Astrocyte (in vitro differentiated cells and primary cell): ENCODE results near the gene ZMIZ1. TPM values are rescaled to one million over a fixed set of nuclear protein-coding genes. Genes with fewer than 3 reads are reported as not detected.

Experiments
- DNase-seq: peaks from one replicate; pipeline ENCODE4 v3.0.0-alpha.2; 2010; ENCODE audit warnings: low read depth
- FAIRE-seq: peaks from 2 replicates; lab custom pipeline; 2011; peaks lifted over from hg19 to GRCh38; lab: Jason Lieb, UNC
- H2AFZ ChIP-seq: 2 replicates; pipeline ENCODE4 v1.6.0; 2012; ENCODE audit warnings: low read depth, low read length, inconsistent platforms
- H3K27ac ChIP-seq: 2 replicates; pipeline ENCODE4 v1.5.1; 2011; ENCODE audit warnings: low read depth, low read length, inconsistent platforms
- H3K27me3 ChIP-seq: 2 replicates; pipeline ENCODE4 v1.6.0; 2011; ENCODE audit warnings: low read length, inconsistent platforms; ENCODE audit not compliant: insufficient read depth
- H3K36me3 ChIP-seq: 2 replicates; pipeline ENCODE4 v1.5.1; 2011; ENCODE audit warnings: low read length, inconsistent platforms; ENCODE audit not compliant: insufficient read depth
- H3K4me1 ChIP-seq: 2 replicates; pipeline ENCODE4 v1.5.1; 2011; ENCODE audit warnings: low read length, inconsistent platforms; ENCODE audit not compliant: insufficient read depth
- H3K4me2 ChIP-seq: 2 replicates; pipeline ENCODE4 v1.6.0; 2012; ENCODE audit warnings: low read length, inconsistent platforms
- H3K4me3 ChIP-seq: 2 replicates; pipeline ENCODE4 v1.5.1; 2011; ENCODE audit warnings: low read depth, mild to moderate bottlenecking, low read length, inconsistent platforms; ENCODE audit not compliant: insufficient read depth
- H3K79me2 ChIP-seq: 2 replicates; pipeline ENCODE4 v1.6.0; 2012; ENCODE audit warnings: mild to moderate bottlenecking, low read length, inconsistent platforms; ENCODE audit not compliant: insufficient read depth
- H3K9ac ChIP-seq: 2 replicates; pipeline ENCODE4 v1.6.0; 2012; ENCODE audit warnings: mild to moderate bottlenecking, low read length, inconsistent platforms
- H3K9me3 ChIP-seq: 2 replicates; pipeline ENCODE4 v1.5.1; 2012; ENCODE audit warnings: low read depth, mild to moderate bottlenecking, low read length, inconsistent platforms; ENCODE audit not compliant: insufficient read depth
- H4K20me1 ChIP-seq: 2 replicates; pipeline ENCODE4 v1.6.0; 2012; ENCODE audit warnings: low read length, inconsistent platforms; ENCODE audit not compliant: insufficient read depth
- H3K27ac Mint-ChIP-seq: one replicate; pipeline ENCODE4 v1.8.0; 2021; ENCODE audit warnings: mild to moderate bottlenecking, mixed read lengths; ENCODE audit not compliant: unreplicated experiment
- H3K27me3 Mint-ChIP-seq: one replicate; pipeline ENCODE4 v1.8.0; 2021; ENCODE audit warnings: low read depth, mixed read lengths; ENCODE audit not compliant: unreplicated experiment
- H3K36me3 Mint-ChIP-seq: one replicate; pipeline ENCODE4 v1.8.0; 2021; ENCODE audit warnings: low read depth, mixed read lengths; ENCODE audit not compliant: unreplicated experiment
- H3K4me1 Mint-ChIP-seq: one replicate; pipeline ENCODE4 v1.8.0; 2021; ENCODE audit warnings: low read depth, mixed read lengths; ENCODE audit not compliant: unreplicated experiment
- H3K4me3 Mint-ChIP-seq: one replicate; pipeline ENCODE4 v1.8.0; 2021; ENCODE audit warnings: mild to moderate bottlenecking, moderate library complexity, mixed read lengths; ENCODE audit not compliant: unreplicated experiment
- H3K9me3 Mint-ChIP-seq: one replicate; pipeline ENCODE4 v1.8.0; 2021; ENCODE audit warnings: mild to moderate bottlenecking, mixed read lengths; ENCODE audit not compliant: unreplicated experiment
- EZH2 ChIP-seq: IDR thresholded peaks from 2 replicates; pipeline ENCODE4 v1.6.1; 2012; ENCODE audit warnings: mild to moderate bottlenecking, low read length, inconsistent platforms; ENCODE audit not compliant: insufficient read depth
- total RNA-seq: library from RNA; stranded (reverse); gene quantifications from 2 replicates; pipeline ENCODE4 v1.2.1, GENCODE V29; 2021
- TF ChIP-seq, protein P1 (sequence below): IDR thresholded peaks from 2 replicates; pipeline ENCODE4 v1.5.1; 2011; ENCODE audit warnings: low read depth, mild to moderate bottlenecking, inconsistent platforms, low read length, moderate library complexity; ENCODE audit not compliant: insufficient read depth

The ZMIZ1 gene
- total RNA-seq, 1 donor from 2014 or later = 45.5 TPM

DNA sequence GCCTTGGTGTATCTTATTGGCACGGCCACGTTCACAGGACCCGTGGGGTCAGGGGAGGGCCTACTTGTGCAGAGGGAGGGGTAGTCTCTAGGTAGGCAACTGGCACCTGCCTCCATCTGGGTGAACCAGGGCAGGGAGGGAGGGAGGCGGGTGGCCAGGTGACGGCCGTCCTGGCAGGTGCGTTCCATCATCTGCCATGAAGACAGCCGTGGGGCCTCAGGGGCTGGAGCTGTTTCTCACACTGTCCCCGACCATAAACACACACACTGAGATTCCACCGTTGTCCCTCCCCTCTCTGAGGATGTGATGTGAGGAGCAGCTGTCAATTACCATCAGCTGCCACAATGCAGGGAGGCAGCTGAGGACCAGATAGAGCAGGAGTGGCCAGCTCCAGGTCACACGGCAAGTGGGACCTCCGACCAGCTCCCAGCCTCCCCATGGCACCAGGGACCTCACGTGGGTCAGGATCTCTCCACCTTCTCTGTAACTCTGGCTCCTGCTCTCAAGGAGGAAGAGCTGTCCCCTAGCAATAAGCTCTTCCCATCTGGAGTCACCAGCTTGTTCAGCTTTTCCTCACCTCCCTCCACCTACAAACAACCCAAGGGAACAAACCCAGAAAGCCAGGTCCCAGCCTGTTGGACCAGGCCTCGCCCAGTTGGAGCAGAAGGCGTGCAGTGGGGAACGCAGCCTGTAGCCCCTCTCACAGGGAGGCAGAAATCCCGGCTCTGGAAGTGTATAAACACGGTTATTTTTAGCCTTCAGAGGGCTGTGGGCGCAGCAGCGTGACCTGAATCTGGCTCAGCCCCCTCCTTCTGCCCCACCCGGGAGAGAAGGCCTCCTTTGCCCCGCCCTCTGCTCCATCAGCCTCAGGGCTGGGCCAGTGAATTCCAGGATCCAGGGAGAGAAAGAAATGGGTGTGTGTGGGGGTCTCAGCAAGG lies 33.1 kb downstream of the ZMIZ1 start:
- DNase-seq (peak; percentile 66), FAIRE-seq (no peak)
- no peak for TF ChIP-seq EZH2
- TF ChIP-seq, protein P1, sequence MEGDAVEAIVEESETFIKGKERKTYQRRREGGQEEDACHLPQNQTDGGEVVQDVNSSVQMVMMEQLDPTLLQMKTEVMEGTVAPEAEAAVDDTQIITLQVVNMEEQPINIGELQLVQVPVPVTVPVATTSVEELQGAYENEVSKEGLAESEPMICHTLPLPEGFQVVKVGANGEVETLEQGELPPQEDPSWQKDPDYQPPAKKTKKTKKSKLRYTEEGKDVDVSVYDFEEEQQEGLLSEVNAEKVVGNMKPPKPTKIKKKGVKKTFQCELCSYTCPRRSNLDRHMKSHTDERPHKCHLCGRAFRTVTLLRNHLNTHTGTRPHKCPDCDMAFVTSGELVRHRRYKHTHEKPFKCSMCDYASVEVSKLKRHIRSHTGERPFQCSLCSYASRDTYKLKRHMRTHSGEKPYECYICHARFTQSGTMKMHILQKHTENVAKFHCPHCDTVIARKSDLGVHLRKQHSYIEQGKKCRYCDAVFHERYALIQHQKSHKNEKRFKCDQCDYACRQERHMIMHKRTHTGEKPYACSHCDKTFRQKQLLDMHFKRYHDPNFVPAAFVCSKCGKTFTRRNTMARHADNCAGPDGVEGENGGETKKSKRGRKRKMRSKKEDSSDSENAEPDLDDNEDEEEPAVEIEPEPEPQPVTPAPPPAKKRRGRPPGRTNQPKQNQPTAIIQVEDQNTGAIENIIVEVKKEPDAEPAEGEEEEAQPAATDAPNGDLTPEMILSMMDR = no peak
- Histone ChIP-seq H3K27me3 (no peaks in the 10 kb centered on the region), H2AFZ (no peak overlapping the region), H3K27ac (peak overlapping the region; percentile 70), H3K4me3 (no peak overlapping the region), H3K9me3 (no peaks in the 10 kb centered on the region), H3K36me3 (no peaks in the 10 kb centered on the region), H3K79me2 (peaks cover 100% of the 10 kb centered on the region), H3K4me1 (peaks cover 71% of the 10 kb centered on the region), H4K20me1 (peaks cover 100% of the 10 kb centered on the region), H3K4me2 (peak overlapping the region; percentile 74), H3K9ac (peak overlapping the region; percentile 63)
- Mint-ChIP-seq H3K27me3 (no peaks in the 10 kb centered on the region), H3K9me3 (no peaks in the 10 kb centered on the region), H3K36me3 (peaks cover 9% of the 10 kb centered on the region), H3K4me1 (peaks cover 32% of the 10 kb centered on the region), H3K4me3 (peak overlapping the region; percentile 27), H3K27ac (peak overlapping the region; percentile 41)

DNA sequence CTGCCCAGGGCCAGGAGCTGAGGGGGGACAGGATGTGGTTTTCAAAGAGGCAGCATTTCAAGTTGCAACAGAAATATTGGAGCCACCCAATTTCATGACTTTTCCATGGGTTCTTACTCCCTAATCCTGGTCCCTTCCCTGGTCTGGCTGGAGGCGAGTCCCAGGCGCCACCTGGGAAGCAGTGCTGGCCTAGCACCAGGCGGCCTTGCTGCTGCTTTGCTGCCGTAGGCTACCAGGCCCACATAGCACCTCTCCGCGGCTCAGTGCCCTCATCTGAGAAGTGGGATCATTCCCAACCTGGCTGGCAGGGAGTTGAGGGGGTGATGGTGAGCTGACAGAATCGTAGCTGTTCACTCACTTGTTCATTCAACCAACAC lies 33.7 kb downstream of the ZMIZ1 start:
- TF ChIP-seq, protein P1 = no peak
- TF ChIP-seq EZH2 = no peak

DNA sequence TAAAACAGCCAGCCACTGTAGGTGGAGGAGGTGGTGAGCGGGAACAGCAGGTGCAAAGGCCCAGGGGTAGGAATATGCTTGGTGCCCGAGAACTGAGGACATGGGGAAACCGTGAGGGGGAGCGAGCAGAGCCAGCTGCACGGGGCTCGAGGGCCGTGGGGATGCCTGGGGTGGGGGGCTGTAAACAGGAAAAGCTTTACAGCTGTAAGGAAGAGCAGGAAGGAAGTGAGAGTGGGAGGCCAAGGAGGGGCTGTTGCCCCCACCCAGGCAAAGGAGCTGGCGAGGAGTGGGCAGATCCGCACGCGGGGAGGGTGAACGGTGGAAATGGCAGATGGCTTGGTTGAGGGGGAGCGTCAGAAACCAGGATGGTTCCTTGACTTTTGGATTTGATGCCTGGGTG lies 34.4 kb downstream of the ZMIZ1 start:
- Histone ChIP-seq H2AFZ (no peak overlapping the region), H3K79me2 (peaks cover 100% of the 10 kb centered on the region), H3K4me2 (peak overlapping the region; percentile 74), H3K27ac (no peak overlapping the region), H3K36me3 (no peaks in the 10 kb centered on the region), H3K27me3 (no peaks in the 10 kb centered on the region), H3K9me3 (no peaks in the 10 kb centered on the region), H3K4me3 (no peak overlapping the region), H3K9ac (no peak overlapping the region), H3K4me1 (peaks cover 65% of the 10 kb centered on the region), H4K20me1 (peaks cover 100% of the 10 kb centered on the region)
- no peak for DNase-seq
- Mint-ChIP-seq H3K36me3 (peaks cover 9% of the 10 kb centered on the region), H3K9me3 (no peaks in the 10 kb centered on the region), H3K27ac (peak overlapping the region; percentile 14), H3K27me3 (no peaks in the 10 kb centered on the region), H3K4me1 (peaks cover 32% of the 10 kb centered on the region), H3K4me3 (no peak overlapping the region)
- TF ChIP-seq, protein P1 = no peak
- no peak for TF ChIP-seq EZH2
- no peak for FAIRE-seq

More for the DNA sequence above, 33.7 kb downstream of the ZMIZ1 start:
- Histone ChIP-seq H2AFZ (no peak overlapping the region), H3K36me3 (no peaks in the 10 kb centered on the region), H3K4me2 (peak overlapping the region; percentile 74), H3K27ac (peak overlapping the region; percentile 10), H3K9ac (peak overlapping the region; percentile 4), H3K9me3 (no peaks in the 10 kb centered on the region), H3K4me1 (peaks cover 68% of the 10 kb centered on the region), H3K27me3 (no peaks in the 10 kb centered on the region), H3K79me2 (peaks cover 100% of the 10 kb centered on the region), H3K4me3 (no peak overlapping the region), H4K20me1 (peaks cover 100% of the 10 kb centered on the region)
- Mint-ChIP-seq H3K27me3 (no peaks in the 10 kb centered on the region), H3K9me3 (no peaks in the 10 kb centered on the region), H3K4me1 (peaks cover 32% of the 10 kb centered on the region), H3K4me3 (no peak overlapping the region), H3K36me3 (peaks cover 9% of the 10 kb centered on the region), H3K27ac (peak overlapping the region; percentile 41)
- peak; percentile 39 for DNase-seq
- FAIRE-seq = no peak
